HG02763 (cell line): ENCODE results near the gene CHN2.

Experiments
- ATAC-seq: cut with Tn5 transposase; IDR thresholded peaks from one replicate; pipeline ENCODE4 v1.9.1; 2021; ENCODE audit warnings: mild to moderate bottlenecking, moderate library complexity; ENCODE audit not compliant: unreplicated experiment

CHN2 gene

GRCh38 chr7:29194594-29195427 lies at the start of gene CHN2:
Gene CHN2, plus strand, starts transcription at chr7:29194775.
- no peak for ATAC-seq

- no peak for ATAC-seq
These were observed 49.0 kb upstream of the CHN2 start for GRCh38 chr7:29145553-29146056.

- ATAC-seq: no peak
These were observed 48.4 kb upstream of the CHN2 start, which contains the start of gene CPVL for GRCh38 chr7:29146057-29146706. Gene CPVL, minus strand, starts transcription at chr7:29146537. Its CDS starts 25,476 bp downstream, at chr7:29121061.

- no peak for ATAC-seq
These were observed 47.5 kb upstream of the CHN2 start for GRCh38 chr7:29146888-29147609.

- ATAC-seq: no peak
These were observed 46.8 kb upstream of the CHN2 start for GRCh38 chr7:29147821-29148220.

- ATAC-seq: no peak
These were observed 45.5 kb upstream of the CHN2 start for GRCh38 chr7:29149036-29149435.

- ATAC-seq: no peak
These were observed 43.7 kb upstream of the CHN2 start for GRCh38 chr7:29150856-29151255.

GRCh38 chr7:29154076-29154475 lies 40.5 kb upstream of the CHN2 start:
- ATAC-seq: no peak

- no peak for ATAC-seq
These were observed 37.6 kb upstream of the CHN2 start for GRCh38 chr7:29156907-29157452.

GRCh38 chr7:29158795-29159423 lies 35.7 kb upstream of the CHN2 start:
- ATAC-seq: no peak

GRCh38 chr7:29160080-29160479 lies 34.5 kb upstream of the CHN2 start:
- ATAC-seq: no peak

GRCh38 chr7:29161231-29161630 lies 33.3 kb upstream of the CHN2 start:
- no peak for ATAC-seq

- ATAC-seq: no peak
These were observed 32.0 kb upstream of the CHN2 start for GRCh38 chr7:29162577-29162976.

GRCh38 chr7:29163854-29164253 lies 30.7 kb upstream of the CHN2 start:
- no peak for ATAC-seq

- no peak for ATAC-seq
These were observed 26.9 kb upstream of the CHN2 start for GRCh38 chr7:29167721-29168120.

GRCh38 chr7:29170781-29171180 lies 23.8 kb upstream of the CHN2 start:
- ATAC-seq: no peak

GRCh38 chr7:29173458-29173857 lies 21.1 kb upstream of the CHN2 start:
- no peak for ATAC-seq

GRCh38 chr7:29177963-29178600 lies 16.5 kb upstream of the CHN2 start:
- ATAC-seq: no peak

- no peak for ATAC-seq
These were observed 15.5 kb upstream of the CHN2 start for GRCh38 chr7:29179115-29179514.

GRCh38 chr7:29184599-29184998 lies 10.0 kb upstream of the CHN2 start:
- no peak for ATAC-seq
